ACC112 (cell line): ENCODE data around the gene CPE.
A peak's percentile ranks its signal among the peaks of the same experiment; 100 is the strongest.
"Not testable (repeated sequence)": the region's sequence is repeated elsewhere in the genome, so short reads cannot be mapped to it uniquely, and the experiment has no call there.

Experiments
- H2AFZ ChIP-seq: fragments of 200-600 bp; sonication (generic); one replicate; pipeline ENCODE4 v1.6.0; 2017; ENCODE audit warnings: antibody characterized with exemption, low read length; ENCODE audit not compliant: unreplicated experiment
- H3K27ac ChIP-seq: fragments of 200-600 bp; sonication (generic); 2 replicates; pipeline ENCODE4 v1.5.1; 2014; ENCODE audit warnings: low read depth, mild to moderate bottlenecking, antibody characterized with exemption, low read length, moderate library complexity
- H3K27me3 ChIP-seq: fragments of 200-600 bp; sonication (generic); 2 replicates; pipeline ENCODE4 v1.6.1; 2014; ENCODE audit warnings: mild to moderate bottlenecking, antibody characterized with exemption, low read length, moderate library complexity, mixed read lengths; ENCODE audit not compliant: insufficient read depth
- H3K36me3 ChIP-seq: fragments of 200-600 bp; sonication (generic); 2 replicates; pipeline ENCODE4 v1.6.1; 2016; ENCODE audit warnings: mild to moderate bottlenecking, antibody characterized with exemption, low read length, moderate library complexity, mixed read lengths; ENCODE audit not compliant: insufficient read depth
- H3K4me1 ChIP-seq: fragments of 200-600 bp; sonication (generic); one replicate; pipeline ENCODE4 v1.6.1; 2016; ENCODE audit warnings: low read length, mixed read lengths; ENCODE audit not compliant: insufficient read depth, unreplicated experiment, control insufficient read depth
- H3K4me3 ChIP-seq: fragments of 200-600 bp; sonication (generic); 2 replicates; pipeline ENCODE4 v1.5.1; 2014; ENCODE audit warnings: mild to moderate bottlenecking, low read depth, low read length
- H3K79me2 ChIP-seq: fragments of 200-600 bp; sonication (generic); one replicate; pipeline ENCODE4 v1.6.0; 2016; ENCODE audit warnings: low read length; ENCODE audit not compliant: control insufficient read depth, unreplicated experiment, insufficient read depth

CPE gene

DNA sequence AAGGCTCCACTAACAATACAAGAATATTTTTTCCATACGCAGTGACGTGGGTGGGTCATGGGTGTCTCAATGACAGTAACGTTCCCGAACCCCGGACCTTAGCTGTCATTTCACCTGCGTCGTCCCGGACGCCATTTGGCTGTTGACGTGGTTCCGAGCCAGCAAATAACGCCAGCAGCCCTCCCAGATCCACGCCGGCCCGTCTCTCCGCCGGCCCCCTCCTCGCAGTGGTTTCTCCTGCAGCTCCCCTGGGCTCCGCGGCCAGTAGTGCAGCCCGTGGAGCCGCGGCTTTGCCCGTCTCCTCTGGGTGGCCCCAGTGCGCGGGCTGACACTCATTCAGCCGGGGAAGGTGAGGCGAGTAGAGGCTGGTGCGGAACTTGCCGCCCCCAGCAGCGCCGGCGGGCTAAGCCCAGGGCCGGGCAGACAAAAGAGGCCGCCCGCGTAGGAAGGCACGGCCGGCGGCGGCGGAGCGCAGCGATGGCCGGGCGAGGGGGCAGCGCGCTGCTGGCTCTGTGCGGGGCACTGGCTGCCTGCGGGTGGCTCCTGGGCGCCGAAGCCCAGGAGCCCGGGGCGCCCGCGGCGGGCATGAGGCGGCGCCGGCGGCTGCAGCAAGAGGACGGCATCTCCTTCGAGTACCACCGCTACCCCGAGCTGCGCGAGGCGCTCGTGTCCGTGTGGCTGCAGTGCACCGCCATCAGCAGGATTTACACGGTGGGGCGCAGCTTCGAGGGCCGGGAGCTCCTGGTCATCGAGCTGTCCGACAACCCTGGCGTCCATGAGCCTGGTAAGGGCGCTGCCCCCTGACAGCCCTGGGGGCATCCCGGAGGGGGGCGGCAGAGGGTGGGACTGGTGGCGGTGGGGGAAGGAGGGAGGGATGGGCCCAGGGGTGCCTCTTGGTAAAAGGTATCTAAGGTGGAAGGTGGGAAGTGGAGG, at the start of gene CPE:
CPE (plus strand) TSS at position 264 of the 933 bp plus-strand sequence; CDS start at position 478, 214 bp downstream.
- peak within 1 kb of the TSS; percentile 78 for H3K4me3 ChIP-seq
- peak within 1 kb of the TSS; percentile 3; the same call in 1 of the 2 replicates for H3K27ac ChIP-seq
- peak within 1 kb of the TSS; percentile 93 for H2AFZ ChIP-seq
- no peaks in the 10 kb centered on the region for H3K27me3 ChIP-seq
- H3K36me3 ChIP-seq: no peaks in the 10 kb centered on the region
- H3K79me2 ChIP-seq: no peaks in the 10 kb centered on the region
- H3K4me1 ChIP-seq: peaks cover 5% of the 10 kb centered on the region

- Histone ChIP-seq H2AFZ (no peak overlapping the region), H3K27ac (no peak overlapping the region), H3K4me3 (peak overlapping the region; percentile 32; the same call in 1 of the 2 replicates), H3K4me1 (peaks cover 42% of the 10 kb centered on the region), H3K27me3 (no peaks in the 10 kb centered on the region), H3K79me2 (peaks cover 62% of the 10 kb centered on the region), H3K36me3 (no peaks in the 10 kb centered on the region; the same call in 1 of the 2 replicates)
Observed at GRCh38 chr4:165330071-165330470, 48.7 kb upstream of the CPE start.

- H3K4me3 ChIP-seq: no peak overlapping the region
- no peaks in the 10 kb centered on the region for H3K27me3 ChIP-seq
- H3K79me2 ChIP-seq: peaks cover 65% of the 10 kb centered on the region
- H3K36me3 ChIP-seq: no peaks in the 10 kb centered on the region; the same call in 1 of the 2 replicates
- no peak overlapping the region for H3K27ac ChIP-seq
- H2AFZ ChIP-seq: no peak overlapping the region
- H3K4me1 ChIP-seq: peaks cover 37% of the 10 kb centered on the region
Observed at GRCh38 chr4:165330666-165331065, 48.1 kb upstream of the CPE start.

DNA sequence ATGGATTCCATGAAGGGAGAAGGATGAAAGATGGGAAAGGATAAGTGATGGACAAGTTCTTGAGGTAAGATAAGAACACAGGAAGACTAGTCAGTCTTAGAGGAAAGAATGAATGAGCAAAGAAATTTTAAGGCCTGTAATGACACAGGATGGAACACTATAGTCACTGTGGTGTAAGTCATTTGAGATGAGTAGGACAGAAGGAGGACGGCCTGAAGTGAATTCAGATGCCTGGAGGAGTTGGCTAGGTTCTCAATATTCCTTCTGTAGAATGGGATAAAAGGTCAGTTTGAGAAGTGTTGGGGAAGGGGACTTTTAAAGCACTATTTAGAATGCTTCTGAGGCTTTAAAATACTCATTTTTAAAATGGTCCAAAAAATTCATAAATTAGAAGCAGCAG, 47.4 kb upstream of the CPE start:
- H3K4me3 ChIP-seq: no peak overlapping the region
- H3K27ac ChIP-seq: no peak overlapping the region
- peaks cover under 1% of the 10 kb centered on the region for H3K36me3 ChIP-seq

DNA sequence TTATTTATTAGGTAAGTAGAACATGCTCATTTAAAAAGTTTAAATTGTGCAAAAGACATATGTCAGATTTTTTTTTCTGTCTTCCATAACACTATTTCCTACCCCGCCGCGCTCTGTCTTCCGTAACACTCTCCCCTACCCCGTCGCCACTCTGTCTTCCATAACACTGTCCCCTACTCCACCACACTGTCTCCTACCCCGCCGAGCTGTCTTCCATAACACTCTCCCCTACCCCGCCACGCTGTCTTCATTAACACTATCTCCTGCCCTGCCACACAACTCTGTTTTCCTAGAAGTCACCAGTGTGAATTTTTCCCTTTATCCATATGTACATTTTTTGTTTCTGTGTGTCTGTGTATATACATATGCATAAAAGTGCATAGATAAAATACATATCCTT, 47.0 kb upstream of the CPE start:
- H2AFZ ChIP-seq: no peak overlapping the region
- H3K27me3 ChIP-seq: no peaks in the 10 kb centered on the region
- H3K4me1 ChIP-seq: peaks cover 28% of the 10 kb centered on the region
- peaks cover 65% of the 10 kb centered on the region for H3K79me2 ChIP-seq
- H3K4me3 ChIP-seq: no peak overlapping the region
- H3K36me3 ChIP-seq: peaks cover 6% of the 10 kb centered on the region
- H3K27ac ChIP-seq: no peak overlapping the region

More for the DNA sequence above, 47.4 kb upstream of the CPE start:
- Histone ChIP-seq H3K79me2 (peaks cover 65% of the 10 kb centered on the region), H3K4me1 (peaks cover 30% of the 10 kb centered on the region), H3K27me3 (no peaks in the 10 kb centered on the region), H2AFZ (no peak overlapping the region)

GRCh38 chr4:165332502-165332901, 46.3 kb upstream of the CPE start:
- no peaks in the 10 kb centered on the region for H3K27me3 ChIP-seq
- no peak overlapping the region for H3K4me3 ChIP-seq
- peaks cover 10% of the 10 kb centered on the region for H3K36me3 ChIP-seq
- no peak overlapping the region for H3K27ac ChIP-seq
- H2AFZ ChIP-seq: peak overlapping the region; percentile 1
- peaks cover 65% of the 10 kb centered on the region for H3K79me2 ChIP-seq
- H3K4me1 ChIP-seq: peaks cover 28% of the 10 kb centered on the region

DNA sequence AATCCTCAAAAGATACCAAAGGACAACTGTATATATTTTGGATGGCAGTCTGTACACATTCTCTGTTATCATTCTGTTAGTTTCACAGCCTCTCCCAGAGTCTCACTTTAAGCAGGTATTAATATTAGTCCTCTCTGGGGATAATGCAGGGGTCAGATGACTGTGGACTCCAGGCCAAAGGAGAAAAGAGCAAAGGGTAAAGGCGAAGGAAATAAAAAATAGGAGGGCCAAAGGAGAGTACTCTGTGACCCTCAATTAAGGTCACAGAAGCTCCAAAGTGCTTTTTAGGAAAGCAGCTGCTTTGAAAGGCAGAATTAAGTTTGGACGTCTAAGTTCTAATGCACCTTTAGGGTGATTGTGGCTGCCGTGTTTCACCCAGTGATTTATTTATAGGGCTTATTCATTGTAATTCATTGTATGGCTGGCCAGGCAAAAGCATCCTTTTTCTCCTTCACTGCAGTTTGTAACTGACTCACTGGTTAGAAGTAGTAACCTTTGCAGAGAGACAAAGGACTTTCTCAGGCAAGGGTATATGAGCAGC, 43.6 kb upstream of the CPE start:
- no peak overlapping the region for H3K27ac ChIP-seq
- H3K36me3 ChIP-seq: peaks cover 21% of the 10 kb centered on the region
- peaks cover 38% of the 10 kb centered on the region for H3K79me2 ChIP-seq
- no peak overlapping the region for H3K4me3 ChIP-seq
- no peak overlapping the region for H2AFZ ChIP-seq
- peaks cover 18% of the 10 kb centered on the region for H3K4me1 ChIP-seq
- H3K27me3 ChIP-seq: no peaks in the 10 kb centered on the region

GRCh38 chr4:165336743-165337142, 42.1 kb upstream of the CPE start:
- no peaks in the 10 kb centered on the region for H3K27me3 ChIP-seq
- H2AFZ ChIP-seq: no peak overlapping the region
- no peak overlapping the region for H3K4me3 ChIP-seq
- H3K79me2 ChIP-seq: peaks cover 23% of the 10 kb centered on the region
- H3K27ac ChIP-seq: no peak overlapping the region
- H3K4me1 ChIP-seq: peaks cover 8% of the 10 kb centered on the region
- H3K36me3 ChIP-seq: peaks cover 21% of the 10 kb centered on the region

DNA sequence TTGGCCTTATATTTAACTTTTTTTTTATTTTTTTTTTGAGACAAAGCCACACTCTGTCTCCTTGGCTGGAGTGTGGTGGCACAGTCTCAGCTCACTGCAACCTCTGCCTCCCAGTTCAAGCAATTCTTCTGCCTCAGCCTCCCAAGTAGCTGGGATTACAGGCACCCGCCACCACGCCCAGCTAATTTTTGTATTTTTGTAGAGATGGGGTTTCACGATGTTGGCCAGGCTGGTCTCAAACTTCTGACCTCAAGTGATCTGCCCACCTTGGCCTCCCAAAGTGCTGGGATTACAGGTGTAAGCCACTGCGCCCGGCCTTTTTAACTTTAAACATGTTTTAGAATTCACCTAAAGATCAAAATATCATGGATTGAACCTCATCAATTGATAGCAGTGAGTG, 36.5 kb upstream of the CPE start:
- not testable (repeated sequence) for H3K79me2 ChIP-seq, H2AFZ ChIP-seq, H3K27me3 ChIP-seq, H3K27ac ChIP-seq, H3K4me1 ChIP-seq, H3K4me3 ChIP-seq
- H3K36me3 ChIP-seq: peaks cover 12% of the 10 kb centered on the region; the same call in 1 of the 2 replicates

- Histone ChIP-seq H3K27me3 (no peaks in the 10 kb centered on the region), H3K27ac (no peak overlapping the region), H3K79me2 (no peaks in the 10 kb centered on the region), H3K4me1 (no peaks in the 10 kb centered on the region), H3K36me3 (peaks cover 3% of the 10 kb centered on the region; the same call in 1 of the 2 replicates), H2AFZ (no peak overlapping the region), H3K4me3 (no peak overlapping the region)
Observed at GRCh38 chr4:165343353-165344191, 35.2 kb upstream of the CPE start.
